GM13976 (cell line): ENCODE measurements around the gene INHBC.

Source experiments
- DNase-seq: peaks from one replicate; pipeline ENCODE4 v3.0.0; 2012; ENCODE audit warnings: low spot score
- CTCF ChIP-seq: IDR thresholded peaks from 2 replicates; pipeline ENCODE4 v1.5.1; 2012; ENCODE audit warnings: borderline replicate concordance, mild to moderate bottlenecking; ENCODE audit not compliant: insufficient read depth; ENCODE audit errors: extremely low read depth, missing control alignments, control extremely low read depth
- in situ Hi-C: fragments of 300-500 bp; cut with MboI; formaldehyde crosslinking; loops from one replicate; pipeline ENCODE4 v1.12.0; 2022; ENCODE audit warnings: low sequenced_read_pairs, mixed read lengths, inconsistent platforms; ENCODE audit not compliant: unreplicated experiment

INHBC gene

DNA sequence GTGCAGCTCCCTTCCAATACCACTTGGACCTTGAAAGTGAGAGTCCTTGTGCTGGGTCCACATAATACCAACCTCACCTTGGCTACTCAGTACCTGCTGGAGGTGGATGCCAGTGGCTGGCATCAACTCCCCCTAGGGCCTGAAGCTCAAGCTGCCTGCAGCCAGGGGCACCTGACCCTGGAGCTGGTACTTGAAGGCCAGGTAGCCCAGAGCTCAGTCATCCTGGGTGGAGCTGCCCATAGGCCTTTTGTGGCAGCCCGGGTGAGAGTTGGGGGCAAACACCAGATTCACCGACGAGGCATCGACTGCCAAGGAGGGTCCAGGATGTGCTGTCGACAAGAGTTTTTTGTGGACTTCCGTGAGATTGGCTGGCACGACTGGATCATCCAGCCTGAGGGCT is 14.8 kb downstream of the INHBC start:
- TF ChIP-seq CTCF = no peak
- in situ Hi-C loops = no loop called here
- DNase-seq = no peak

- DNase-seq = no peak
- TF ChIP-seq CTCF = no peak
- in situ Hi-C loops = loop anchor here (10.0 kb wide), 1 partner anchor 165 kb away; no protein-coding TSS in a partner anchor
Measured at GRCh38 chr12:57450057-57450456, 15.5 kb downstream of the INHBC start.

GRCh38 chr12:57451233-57451778 is 16.7 kb downstream of the INHBC start:
- in situ Hi-C loops = loop anchor here (10.0 kb wide), 1 partner anchor 167 kb away; no protein-coding TSS in a partner anchor
- TF ChIP-seq CTCF = no peak
- no peak for DNase-seq

DNA sequence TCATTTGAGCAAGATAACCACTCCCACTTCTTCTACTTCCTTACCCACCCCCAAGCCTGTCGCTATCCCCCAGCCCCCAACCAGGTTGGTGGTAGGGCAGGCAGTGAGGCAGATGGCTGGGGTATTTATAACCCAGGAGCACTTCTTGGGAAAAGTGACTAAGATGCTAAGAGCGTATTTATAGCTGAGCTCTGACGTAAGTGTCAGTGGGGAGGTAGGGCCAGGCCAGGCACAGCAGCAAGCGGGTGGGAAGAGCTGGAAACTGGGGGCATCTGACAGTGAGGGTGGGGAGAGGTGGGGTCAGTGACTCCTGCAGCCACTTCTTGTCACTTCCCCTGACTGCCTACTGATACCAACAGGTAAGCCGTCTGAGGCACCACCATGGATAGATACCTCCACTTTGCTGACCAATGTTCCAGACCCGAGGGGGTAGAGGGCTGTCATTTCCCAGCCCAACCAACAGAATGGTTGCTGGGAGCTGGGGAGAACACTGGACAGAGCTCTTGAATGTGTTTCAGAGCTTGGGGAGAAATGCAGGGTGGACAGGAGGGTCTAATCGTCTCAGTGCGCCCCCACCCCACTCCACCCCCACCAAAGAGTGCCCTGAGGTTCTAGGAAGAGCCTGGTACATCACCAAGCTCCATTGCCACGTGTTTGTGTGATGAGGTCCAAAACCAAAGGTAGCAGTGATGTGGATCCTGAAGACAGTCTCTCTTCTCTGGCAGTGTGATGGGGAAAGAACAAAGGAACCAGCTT is 17.8 kb downstream of the INHBC start:
- DNase-seq = peak; percentile 51
- no peak for TF ChIP-seq CTCF
- in situ Hi-C loops = loop anchor here (10.0 kb wide), 1 partner anchor 168 kb away; no protein-coding TSS in a partner anchor

DNA sequence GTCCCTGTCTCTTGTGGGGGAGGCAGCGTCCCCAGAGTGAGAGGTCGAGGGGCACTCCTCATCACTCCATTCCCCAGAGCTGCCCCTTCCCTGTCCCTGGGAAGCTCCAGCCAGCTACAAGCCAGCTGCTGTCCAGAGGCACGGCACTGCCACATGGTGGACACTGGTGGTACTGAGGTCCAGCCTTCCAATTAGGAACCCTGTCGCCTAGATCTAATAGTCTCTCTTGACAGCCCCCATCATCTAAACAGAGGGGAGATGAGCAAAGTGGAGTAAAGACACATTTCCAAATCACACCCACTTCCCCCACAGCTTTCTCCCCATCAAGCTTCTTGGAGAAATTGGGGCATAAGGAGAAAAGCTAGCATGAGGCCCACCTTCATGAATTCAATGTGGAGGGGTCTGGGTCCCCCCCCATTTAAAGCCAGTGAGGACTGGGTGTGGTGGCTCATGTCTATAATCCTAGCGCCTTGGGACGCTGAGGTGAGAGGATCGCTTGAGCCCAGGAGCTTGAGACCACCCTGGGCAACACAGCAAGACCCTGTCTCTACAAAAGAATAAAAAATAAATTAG is 18.4 kb downstream of the INHBC start:
- TF ChIP-seq CTCF = peak; percentile 92
- peak; percentile 69 for DNase-seq
- in situ Hi-C loops = loop anchor here (10.0 kb wide), 1 partner anchor 168 kb away; no protein-coding TSS in a partner anchor

DNA sequence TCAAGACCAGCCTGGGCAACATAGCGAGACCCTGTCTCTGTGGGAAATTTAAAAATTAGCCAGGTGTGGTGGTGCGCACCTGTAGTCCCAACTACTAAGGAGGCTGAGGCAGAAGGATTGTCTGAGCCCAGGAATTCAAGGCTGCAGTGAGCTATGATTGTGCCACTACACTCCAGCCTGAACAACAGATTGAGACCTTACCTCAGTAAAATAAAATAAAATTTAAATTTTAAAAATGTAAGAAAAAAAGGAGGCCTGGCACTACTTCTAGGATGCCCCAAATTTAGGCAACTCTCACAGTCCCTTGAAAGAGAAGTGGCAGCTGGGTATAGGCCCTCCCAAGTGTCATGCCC is 19.6 kb downstream of the INHBC start:
- no peak for DNase-seq
- no peak for TF ChIP-seq CTCF
- in situ Hi-C loops = loop anchor here (10.0 kb wide), 1 partner anchor 169 kb away; no protein-coding TSS in a partner anchor
